GM06990 (cell line): Measurements from ENCODE around the gene UBTF.

Experiments
- DNase-seq: peaks from one replicate; pipeline ENCODE4 v3.0.0-alpha.2; 2011; ENCODE audit not compliant: insufficient read length; ENCODE audit errors: extremely low read depth
- H3K27me3 ChIP-seq: replicated peaks from 2 replicates; pipeline ENCODE4 v1.6.0; 2011; ENCODE audit warnings: low read length; ENCODE audit not compliant: control insufficient read depth, insufficient read depth
- H3K36me3 ChIP-seq: 2 replicates; pipeline ENCODE4 v1.5.1; 2011; ENCODE audit warnings: low read length; ENCODE audit not compliant: control insufficient read depth, insufficient read depth
- H3K4me3 ChIP-seq: replicated peaks from 2 replicates; pipeline ENCODE4 v1.5.1; 2011; ENCODE audit warnings: low read depth, mild to moderate bottlenecking, control low read depth, low read length
- CTCF ChIP-seq: IDR thresholded peaks from 2 replicates; pipeline ENCODE4 v1.5.1; 2011; ENCODE audit warnings: low read length, control low read depth, mild to moderate bottlenecking, inconsistent platforms; ENCODE audit not compliant: insufficient read depth, poor library complexity, severe bottlenecking

UBTF gene

GRCh38 chr17:44187131-44187899 is 32.2 kb downstream of the UBTF start:
- no peak for TF ChIP-seq CTCF
- Histone ChIP-seq H3K27me3 (no peaks in the 10 kb centered on the region), H3K36me3 (peaks cover 12% of the 10 kb centered on the region), H3K4me3 (peak overlapping the region; percentile 99)
- DNase-seq: no peak

- H3K27me3 ChIP-seq: no peaks in the 10 kb centered on the region
- peaks cover 16% of the 10 kb centered on the region for H3K36me3 ChIP-seq
- peak; percentile 99 for DNase-seq
- no peak for TF ChIP-seq CTCF
- H3K4me3 ChIP-seq: peak within 1 kb of the TSS; percentile 99
Measured at GRCh38 chr17:44186307-44187130, 33.0 kb downstream of the UBTF start, which contains the start of gene TMUB2. TSS of gene TMUB2 (plus strand) at chr17:44186972. CDS start at chr17:44187709, 737 bp downstream.

- no peaks in the 10 kb centered on the region for H3K27me3 ChIP-seq
- no peak overlapping the region for H3K4me3 ChIP-seq
- peaks cover 8% of the 10 kb centered on the region for H3K36me3 ChIP-seq
- no peak for TF ChIP-seq CTCF
- DNase-seq: no peak
Measured at GRCh38 chr17:44184212-44184810, 35.2 kb downstream of the UBTF start.

- no peak for DNase-seq
- peaks cover 6% of the 10 kb centered on the region for H3K36me3 ChIP-seq
- no peak for TF ChIP-seq CTCF
Measured at GRCh38 chr17:44183024-44183423, 36.5 kb downstream of the UBTF start.

GRCh38 chr17:44178133-44178532 is 41.3 kb downstream of the UBTF start:
- peaks cover 12% of the 10 kb centered on the region for H3K36me3 ChIP-seq
- no peak overlapping the region for H3K4me3 ChIP-seq
- no peaks in the 10 kb centered on the region for H3K27me3 ChIP-seq
- DNase-seq: no peak
- TF ChIP-seq CTCF: no peak

More at GRCh38 chr17:44183024-44183423, 36.5 kb downstream of the UBTF start:
- no peak overlapping the region for H3K4me3 ChIP-seq
- no peaks in the 10 kb centered on the region for H3K27me3 ChIP-seq
